PC-3 (cell line): ENCODE data around the gene SLC35G4. TPM values are rescaled to one million over a fixed set of nuclear protein-coding genes. Genes with fewer than 3 reads are reported as not detected.
"Not testable (repeated sequence)": the region's sequence is repeated elsewhere in the genome, so short reads cannot be mapped to it uniquely, and the experiment has no call there.

Source experiments
- ATAC-seq: fragments of 200-7000 bp; cut with Tn5 transposase; 2 replicates; pipeline ENCODE4 v1.9.1; 2020; ENCODE audit warnings: mild to moderate bottlenecking, moderate library complexity
- BruUV-seq: library from RNA; stranded (reverse); fragments of 400-500 nt; replicated peaks from 2 replicates; lab custom pipeline; 2021; lab: Mats Ljungman, UMichigan
- CTCF ChIA-PET: fragments of 300-600 bp; sonication (Branson Sonifier 250); formaldehyde crosslinking; loops from one replicate; lab custom pipeline; 2022; ENCODE audit warnings: antibody characterized with exemption; lab: Charles Lee
- POLR2A ChIA-PET: fragments of 300-600 bp; sonication (Branson Sonifier 250); formaldehyde crosslinking; loops from one replicate; lab custom pipeline; 2022; ENCODE audit warnings: antibody characterized with exemption; ENCODE audit not compliant: unreplicated experiment; lab: Charles Lee
- DNase-seq: peaks from one replicate; pipeline ENCODE4 v3.0.0-alpha.2; 2015
- H2AFZ ChIP-seq: fragments of 300-600 bp; sonication (generic); 2 replicates; pipeline ENCODE4 v1.6.0; 2016; ENCODE audit warnings: antibody characterized with exemption, low read length
- H3F3A ChIP-seq: fragments of 300-600 bp; sonication (generic); one replicate; pipeline ENCODE4 v1.6.0; 2017; ENCODE audit warnings: antibody characterized with exemption, low read length, control low read depth, mild to moderate bottlenecking; ENCODE audit not compliant: unreplicated experiment
- H3K27ac ChIP-seq: fragments of 300-600 bp; sonication (generic); 2 replicates; pipeline ENCODE4 v1.5.1; 2016; ENCODE audit warnings: mild to moderate bottlenecking, low read length
- H3K27me3 ChIP-seq: fragments of 300-600 bp; sonication (generic); 2 replicates; pipeline ENCODE4 v1.6.1; 2016; ENCODE audit warnings: low read length, mixed read lengths
- H3K36me3 ChIP-seq: fragments of 300-600 bp; sonication (generic); 2 replicates; pipeline ENCODE4 v1.6.1; 2016; ENCODE audit warnings: low read depth, mixed run types, low read length, mixed read lengths
- H3K4me1 ChIP-seq: fragments of 300-600 bp; sonication (generic); 2 replicates; pipeline ENCODE4 v1.5.1; 2016; ENCODE audit warnings: low read length; ENCODE audit not compliant: insufficient read depth
- H3K4me2 ChIP-seq: fragments of 300-600 bp; sonication (generic); 2 replicates; pipeline ENCODE4 v1.6.0; 2016; ENCODE audit warnings: low read length
- H3K4me3 ChIP-seq: fragments of 300-600 bp; sonication (generic); 2 replicates; pipeline ENCODE4 v1.5.1; 2016; ENCODE audit warnings: mild to moderate bottlenecking, low read length, mixed read lengths
- H3K79me2 ChIP-seq: fragments of 300-600 bp; sonication (generic); 2 replicates; pipeline ENCODE4 v1.6.1; 2017; ENCODE audit warnings: low read length, mixed read lengths
- H3K9ac ChIP-seq: fragments of 300-600 bp; sonication (generic); 2 replicates; pipeline ENCODE4 v1.6.0; 2016; ENCODE audit warnings: mild to moderate bottlenecking, low read length
- H3K9me2 ChIP-seq: fragments of 300-600 bp; sonication (generic); replicated peaks from 2 replicates; pipeline ENCODE4 v1.6.1; 2016; ENCODE audit warnings: mixed run types, low read length, mixed read lengths
- H3K9me3 ChIP-seq: fragments of 300-600 bp; sonication (generic); 2 replicates; pipeline ENCODE4 v1.6.1; 2016; ENCODE audit warnings: low read length, mixed read lengths
- H4K20me1 ChIP-seq: fragments of 300-600 bp; sonication (generic); 2 replicates; pipeline ENCODE4 v1.6.1; 2016; ENCODE audit warnings: low read length, mixed read lengths
- CTCF ChIP-seq: fragments of 300-600 bp; sonication (generic); conservative IDR thresholded peaks from 2 replicates; pipeline ENCODE4 v1.5.1; 2017; ENCODE audit warnings: antibody characterized with exemption, low read depth, mild to moderate bottlenecking, low read length
- EZH2 ChIP-seq: fragments of 300-600 bp; sonication (generic); IDR thresholded peaks from one replicate; pipeline ENCODE4 v1.6.1; 2017; ENCODE audit warnings: antibody characterized with exemption, mild to moderate bottlenecking, low read length; ENCODE audit not compliant: unreplicated experiment
- EZH2phosphoT487 ChIP-seq: fragments of 300-600 bp; sonication (generic); IDR thresholded peaks from 2 replicates; pipeline ENCODE4 v1.6.1; 2018; ENCODE audit warnings: mild to moderate bottlenecking, antibody characterized with exemption, low read length, borderline replicate concordance
- intact Hi-C: fragments of 100-400 bp; cut with micrococcal nuclease; formaldehyde crosslinking; loops from 2 replicates; pipeline ENCODE4 v1.9.0; 2023
- total RNA-seq: library from RNA; depleted of rRNA; stranded (reverse); fragments of >200 nt; gene quantifications from 2 replicates; pipeline ENCODE4 v1.2.3, GENCODE V29; 2014

The SLC35G4 gene
- total RNA-seq, 1 experiment from 2014 or later: not detected

GRCh38 chr18:11614042-11614441, 4.6 kb downstream of the SLC35G4 start:
- H2AFZ ChIP-seq, H3K79me2 ChIP-seq, H3K27me3 ChIP-seq, H3K4me1 ChIP-seq, H3K9ac ChIP-seq, ATAC-seq, intact Hi-C loops, POLR2A ChIA-PET, DNase-seq, H3K9me3 ChIP-seq, H3K27ac ChIP-seq, CTCF ChIA-PET, H3F3A ChIP-seq, BruUV-seq, H3K4me3 ChIP-seq, H4K20me1 ChIP-seq, H3K9me2 ChIP-seq, H3K4me2 ChIP-seq, H3K36me3 ChIP-seq: not testable (repeated sequence)

GRCh38 chr18:11614981-11615380, 5.6 kb downstream of the SLC35G4 start:
- H3K36me3 ChIP-seq, H3K79me2 ChIP-seq, H3K4me3 ChIP-seq, H3K9me2 ChIP-seq, H3K9ac ChIP-seq, intact Hi-C loops, H3K4me2 ChIP-seq, POLR2A ChIA-PET, H3K27ac ChIP-seq, BruUV-seq, H3K9me3 ChIP-seq, H3K4me1 ChIP-seq, ATAC-seq, H2AFZ ChIP-seq, CTCF ChIA-PET, H3F3A ChIP-seq, DNase-seq, H4K20me1 ChIP-seq, H3K27me3 ChIP-seq: not testable (repeated sequence)

GRCh38 chr18:11647310-11647709, 37.9 kb downstream of the SLC35G4 start:
- H3K79me2 ChIP-seq, H2AFZ ChIP-seq, H3K27ac ChIP-seq, ATAC-seq, POLR2A ChIA-PET, H3K4me2 ChIP-seq, CTCF ChIA-PET, H4K20me1 ChIP-seq, H3K4me3 ChIP-seq, H3K9ac ChIP-seq, H3K4me1 ChIP-seq, DNase-seq, H3K9me2 ChIP-seq, intact Hi-C loops, H3K36me3 ChIP-seq, H3F3A ChIP-seq, BruUV-seq, H3K9me3 ChIP-seq: not testable (repeated sequence)
- H3K27me3 ChIP-seq: peaks cover 29% of the 10 kb centered on the region

- ATAC-seq, H3K9me3 ChIP-seq, H3K9me2 ChIP-seq, H3F3A ChIP-seq, intact Hi-C loops, BruUV-seq, H3K4me3 ChIP-seq, H3K4me1 ChIP-seq, H3K9ac ChIP-seq, H3K79me2 ChIP-seq, CTCF ChIA-PET, H2AFZ ChIP-seq, H3K4me2 ChIP-seq, H4K20me1 ChIP-seq, POLR2A ChIA-PET, DNase-seq, H3K27ac ChIP-seq, H3K36me3 ChIP-seq: not testable (repeated sequence)
- H3K27me3 ChIP-seq: peaks cover 29% of the 10 kb centered on the region
These were observed 38.4 kb downstream of the SLC35G4 start for GRCh38 chr18:11647804-11648203.

GRCh38 chr18:11649839-11650238, 40.4 kb downstream of the SLC35G4 start:
- H3K9me2 ChIP-seq: no peaks in the 10 kb centered on the region
- no TSS peak for BruUV-seq
- no peaks in the 10 kb centered on the region for H3K4me1 ChIP-seq
- H4K20me1 ChIP-seq: no peaks in the 10 kb centered on the region
- H3K4me3 ChIP-seq: no peak overlapping the region
- intact Hi-C loops: no loop called here
- POLR2A ChIA-PET: no interaction called here
- H3K79me2 ChIP-seq: no peaks in the 10 kb centered on the region
- H3K27ac ChIP-seq: no peak overlapping the region
- H3K27me3 ChIP-seq: peaks cover 49% of the 10 kb centered on the region
- CTCF ChIA-PET: no interaction called here
- DNase-seq (no peak), ATAC-seq (no peak)
- no peak overlapping the region for H2AFZ ChIP-seq
- H3K9ac ChIP-seq: no peak overlapping the region
- no peaks in the 10 kb centered on the region for H3K36me3 ChIP-seq
- no peak for TF ChIP-seq CTCF
- TF ChIP-seq EZH2: no peak
- TF ChIP-seq EZH2phosphoT487: no peak
- H3K4me2 ChIP-seq: no peak overlapping the region
- H3F3A ChIP-seq: no peaks in the 10 kb centered on the region
- H3K9me3 ChIP-seq: no peaks in the 10 kb centered on the region
